Mammary epithelial cell (primary cell): ENCODE measurements around the gene YPEL2.

ENCODE experiments used
- EZH2 ChIP-seq: IDR thresholded peaks from 2 replicates; pipeline ENCODE4 v1.6.1; 2012; ENCODE audit warnings: low read length, inconsistent platforms, borderline replicate concordance
- TF ChIP-seq, protein P1 (sequence below), 2 donors: IDR thresholded peaks in 1 of 2; conservative IDR thresholded peaks in 1 of 2; 2 replicates each; pipeline ENCODE4 v1.5.1; 2011 to 2012; ENCODE audit warnings: inconsistent platforms in 2 of 2, low read length in 2 of 2, mild to moderate bottlenecking in 2 of 2, control low read depth in 1 of 2, low read depth in 1 of 2; ENCODE audit not compliant: insufficient read depth in 1 of 2; ENCODE audit errors: extremely low read depth in 1 of 2

DNA sequence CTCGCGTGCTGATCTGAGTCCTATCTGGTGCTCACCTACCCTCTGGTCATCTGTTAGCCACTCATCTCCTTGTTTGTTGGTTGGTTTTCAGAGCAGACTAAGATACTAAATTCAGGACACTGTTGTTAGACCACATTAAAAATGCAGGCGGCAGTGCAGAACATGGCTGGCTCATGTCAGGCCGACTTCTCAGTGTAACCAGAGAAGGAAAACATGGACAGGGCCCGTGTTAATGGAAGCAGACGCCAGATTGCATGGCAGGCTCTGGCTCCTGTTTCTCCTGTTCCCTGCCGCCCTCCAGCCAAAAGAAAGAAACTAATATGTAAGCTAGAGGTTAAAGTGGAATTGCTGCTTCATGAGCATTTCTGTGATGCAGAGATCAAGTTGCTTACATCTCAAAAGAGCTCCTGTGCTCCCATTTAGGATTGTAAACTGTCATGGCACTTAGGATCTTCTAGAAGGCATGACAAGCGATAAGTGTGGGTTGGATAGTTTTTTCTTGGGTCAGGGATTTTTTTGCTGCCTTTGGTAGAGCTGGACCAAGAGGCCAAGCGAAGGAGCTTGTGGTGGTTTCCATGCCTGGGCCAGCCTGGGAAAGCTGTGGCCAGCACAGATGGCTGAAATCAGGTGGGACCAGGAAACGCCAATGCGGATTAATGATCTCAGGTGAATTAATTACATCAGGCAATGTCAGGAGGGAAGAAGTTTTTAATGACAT is 56.1 kb downstream of the YPEL2 start:
- TF ChIP-seq, protein P1, sequence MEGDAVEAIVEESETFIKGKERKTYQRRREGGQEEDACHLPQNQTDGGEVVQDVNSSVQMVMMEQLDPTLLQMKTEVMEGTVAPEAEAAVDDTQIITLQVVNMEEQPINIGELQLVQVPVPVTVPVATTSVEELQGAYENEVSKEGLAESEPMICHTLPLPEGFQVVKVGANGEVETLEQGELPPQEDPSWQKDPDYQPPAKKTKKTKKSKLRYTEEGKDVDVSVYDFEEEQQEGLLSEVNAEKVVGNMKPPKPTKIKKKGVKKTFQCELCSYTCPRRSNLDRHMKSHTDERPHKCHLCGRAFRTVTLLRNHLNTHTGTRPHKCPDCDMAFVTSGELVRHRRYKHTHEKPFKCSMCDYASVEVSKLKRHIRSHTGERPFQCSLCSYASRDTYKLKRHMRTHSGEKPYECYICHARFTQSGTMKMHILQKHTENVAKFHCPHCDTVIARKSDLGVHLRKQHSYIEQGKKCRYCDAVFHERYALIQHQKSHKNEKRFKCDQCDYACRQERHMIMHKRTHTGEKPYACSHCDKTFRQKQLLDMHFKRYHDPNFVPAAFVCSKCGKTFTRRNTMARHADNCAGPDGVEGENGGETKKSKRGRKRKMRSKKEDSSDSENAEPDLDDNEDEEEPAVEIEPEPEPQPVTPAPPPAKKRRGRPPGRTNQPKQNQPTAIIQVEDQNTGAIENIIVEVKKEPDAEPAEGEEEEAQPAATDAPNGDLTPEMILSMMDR (conservative IDR thresholded peaks at IDR 0.05 in 1 of 2, IDR thresholded peaks at IDR 0.05 in 1 of 2; ENCODE audit: extremely low read depth in 1 of 2, insufficient read depth in 1 of 2, low read depth in 1 of 2, low read length in 2 of 2) = no peak
- TF ChIP-seq EZH2 = no peak
